GM12892 (cell line): ENCODE results near the gene SDHAF3.

ENCODE experiments used
- POLR2A ChIP-seq: IDR thresholded peaks from 2 replicates; pipeline ENCODE4 v1.6.1; 2011; ENCODE audit warnings: low read depth, low read length, control low read depth
- POLR2AphosphoS5 ChIP-seq: IDR thresholded peaks from 2 replicates; pipeline ENCODE4 v1.6.1; 2011; ENCODE audit warnings: low read depth, low read length, control low read depth

GRCh38 chr7:97088364-97088763 lies 29.1 kb upstream of the SDHAF3 start:
- TF ChIP-seq POLR2AphosphoS5 (no peak), POLR2A (no peak)
